H9 (cell line): ENCODE measurements around the gene MAP3K8. TPM values are rescaled to one million over a fixed set of nuclear protein-coding genes. Genes with fewer than 3 reads are reported as not detected.

ENCODE experiments used
- DNase-seq: peaks from one replicate; pipeline ENCODE4 v3.0.0-alpha.2; 2017
- H2AFZ ChIP-seq: one replicate; pipeline ENCODE4 v1.6.1; 2013; ENCODE audit warnings: mild to moderate bottlenecking, low read length, control low read depth, moderate library complexity
- H2AK5ac ChIP-seq: 2 replicates; pipeline ENCODE4 v1.6.1; 2013; ENCODE audit warnings: low read length, control low read depth, mixed read lengths; ENCODE audit not compliant: insufficient read length
- H2BK120ac ChIP-seq: one replicate; pipeline ENCODE4 v1.6.1; 2013; ENCODE audit warnings: low read depth, mild to moderate bottlenecking, low read length, control low read depth, inconsistent platforms; ENCODE audit not compliant: poor library complexity, severe bottlenecking
- H2BK12ac ChIP-seq: 2 replicates; pipeline ENCODE4 v1.6.1; 2013; ENCODE audit warnings: low read length, control low read depth, mixed read lengths, low read depth; ENCODE audit not compliant: insufficient read length
- H2BK15ac ChIP-seq: 2 replicates; pipeline ENCODE4 v1.6.1; 2013; ENCODE audit warnings: low read depth, low read length, control low read depth
- H2BK20ac ChIP-seq: one replicate; pipeline ENCODE4 v1.6.1; 2013; ENCODE audit warnings: low read depth, mild to moderate bottlenecking, low read length, control low read depth, inconsistent platforms; ENCODE audit not compliant: poor library complexity, severe bottlenecking
- H2BK5ac ChIP-seq: 2 replicates; pipeline ENCODE4 v1.6.1; 2013; ENCODE audit warnings: low read length, control low read depth, mixed read lengths; ENCODE audit not compliant: insufficient read length
- H3K14ac ChIP-seq: 2 replicates; pipeline ENCODE4 v1.6.1; 2013; ENCODE audit warnings: low read length, control low read depth; ENCODE audit not compliant: insufficient read depth
- H3K18ac ChIP-seq: 2 replicates; pipeline ENCODE4 v1.6.1; 2013; ENCODE audit warnings: low read depth, mild to moderate bottlenecking, mixed read lengths, low read length, control low read depth; ENCODE audit not compliant: insufficient read length
- H3K23ac ChIP-seq: 2 replicates; pipeline ENCODE4 v1.6.1; 2013; ENCODE audit warnings: low read length, control low read depth, mixed read lengths, low read depth; ENCODE audit not compliant: insufficient read length
- H3K23me2 ChIP-seq: 2 replicates; pipeline ENCODE4 v1.6.1; 2013; ENCODE audit warnings: low read depth, mild to moderate bottlenecking, mixed read lengths, low read length, control low read depth; ENCODE audit not compliant: insufficient read length, poor library complexity, severe bottlenecking
- H3K27ac ChIP-seq: 2 replicates; pipeline ENCODE4 v1.5.1; 2013; ENCODE audit warnings: low read length, control low read depth, mixed read lengths, low read depth; ENCODE audit not compliant: insufficient read length
- H3K27me3 ChIP-seq: 2 replicates; pipeline ENCODE4 v1.6.1; 2013; ENCODE audit warnings: low read length, control low read depth, inconsistent platforms; ENCODE audit not compliant: insufficient read depth
- H3K4ac ChIP-seq: 2 replicates; pipeline ENCODE4 v1.6.1; 2013; ENCODE audit warnings: low read depth, mild to moderate bottlenecking, control low read depth, inconsistent platforms, low read length, moderate library complexity
- H3K4me1 ChIP-seq: 2 replicates; pipeline ENCODE4 v1.6.1; 2013; ENCODE audit warnings: low read length, control low read depth, inconsistent platforms; ENCODE audit not compliant: insufficient read depth
- H3K4me2 ChIP-seq: 2 replicates; pipeline ENCODE4 v1.6.1; 2013; ENCODE audit warnings: low read length, control low read depth, mixed read lengths; ENCODE audit not compliant: insufficient read length, insufficient read depth
- H3K56ac ChIP-seq: 2 replicates; pipeline ENCODE4 v1.6.1; 2013; ENCODE audit warnings: low read depth, mild to moderate bottlenecking, mixed read lengths, low read length, control low read depth; ENCODE audit not compliant: insufficient read length
- H3K79me1 ChIP-seq: 2 replicates; pipeline ENCODE4 v1.6.1; 2013; ENCODE audit warnings: low read depth, mild to moderate bottlenecking, moderate library complexity, low read length, control low read depth, inconsistent platforms; ENCODE audit not compliant: insufficient read depth, poor library complexity, severe bottlenecking
- H3K79me2 ChIP-seq: 2 replicates; pipeline ENCODE4 v1.6.1; 2013; ENCODE audit warnings: low read length, control low read depth, inconsistent platforms; ENCODE audit not compliant: insufficient read depth
- H3K9ac ChIP-seq: 2 replicates; pipeline ENCODE4 v1.6.1; 2013; ENCODE audit warnings: low read length, control low read depth, mixed read lengths; ENCODE audit not compliant: insufficient read length; ENCODE audit errors: extremely low read depth
- H3K9me3 ChIP-seq: one replicate; pipeline ENCODE4 v1.6.1; 2013; ENCODE audit warnings: low read depth, low read length, inconsistent platforms; ENCODE audit not compliant: control insufficient read depth
- H3T11ph ChIP-seq: one replicate; pipeline ENCODE4 v1.6.1; 2013; ENCODE audit warnings: mild to moderate bottlenecking, low read length, control low read depth, inconsistent platforms
- H4K20me1 ChIP-seq: one replicate; pipeline ENCODE4 v1.6.1; 2013; ENCODE audit not compliant: control insufficient read depth, insufficient read length, insufficient read depth
- H4K5ac ChIP-seq: 2 replicates; pipeline ENCODE4 v1.6.1; 2013; ENCODE audit warnings: low read depth, mild to moderate bottlenecking, mixed read lengths, low read length, control low read depth; ENCODE audit not compliant: insufficient read length
- H4K8ac ChIP-seq: replicated peaks from 2 replicates; pipeline ENCODE4 v1.6.1; 2013; ENCODE audit warnings: low read length, control low read depth, mixed read lengths, low read depth; ENCODE audit not compliant: insufficient read length
- H4K91ac ChIP-seq: 2 replicates; pipeline ENCODE4 v1.6.1; 2013; ENCODE audit warnings: low read depth, mild to moderate bottlenecking, moderate library complexity, mixed read lengths, low read length, control low read depth; ENCODE audit not compliant: insufficient read length
- H3K27ac Mint-ChIP-seq, 3 experiments: 2 replicates in 2 of 3; 3 replicates in 1 of 3; pipeline ENCODE4 v1.8.0; 2020 to 2021; ENCODE audit warnings: mixed read lengths in 3 of 3, mild to moderate bottlenecking in 1 of 3, moderate library complexity in 1 of 3
- H3K27me3 Mint-ChIP-seq: 2 replicates; pipeline ENCODE4 v1.8.0; 2021; ENCODE audit warnings: low read depth, mild to moderate bottlenecking, moderate library complexity, mixed read lengths
- H3K36me3 Mint-ChIP-seq, 3 experiments: 2 replicates in 2 of 3; 3 replicates in 1 of 3; pipeline ENCODE4 v1.8.0; 2020 to 2021; ENCODE audit warnings: low read depth in 3 of 3, mixed read lengths in 3 of 3; ENCODE audit not compliant: insufficient read depth in 1 of 3
- H3K4me1 Mint-ChIP-seq, 2 experiments: 2 replicates each; pipeline ENCODE4 v1.8.0; 2020; ENCODE audit warnings: mixed read lengths in 2 of 2
- H3K4me3 Mint-ChIP-seq, 2 experiments: 2 replicates in 1 of 2; 3 replicates in 1 of 2; pipeline ENCODE4 v1.8.0; 2020 to 2021; ENCODE audit warnings: mild to moderate bottlenecking in 2 of 2, mixed read lengths in 2 of 2, moderate library complexity in 1 of 2
- H3K9me3 Mint-ChIP-seq, 2 experiments: 2 replicates in 1 of 2; 3 replicates in 1 of 2; pipeline ENCODE4 v1.8.0; 2020; ENCODE audit warnings: mild to moderate bottlenecking in 2 of 2, mixed read lengths in 2 of 2, moderate library complexity in 1 of 2
- CTCF ChIP-seq: fragments of 200-600 bp; sonication (generic); conservative IDR thresholded peaks from 3 replicates; pipeline ENCODE4 v1.8.0; 2021; ENCODE audit warnings: antibody characterized with exemption, mild to moderate bottlenecking
- WGBS: extraction: QIAGEN DNeasy Blood & Tissue Kit; methylation state at CpG from one replicate; pipeline ENCODE4 v1.1.7; 2013; ENCODE audit warnings: missing lambda C conversion rate, low lambda C conversion rate, mixed read lengths; ENCODE audit not compliant: insufficient read length; ENCODE audit errors: extremely low coverage; 5-methylcytosine and 5-hydroxymethylcytosine counted together
- total RNA-seq: library from RNA; stranded (reverse); gene quantifications from 2 replicates; pipeline ENCODE4 v1.2.1, GENCODE V29; 2021

The MAP3K8 gene
- total RNA-seq, 1 experiment from 2014 or later, result 3.5 TPM

GRCh38 chr10:30433306-30433729, 666 bp upstream of the MAP3K8 start:
- peak overlapping the region; percentile 73 to 90 for H3K4me3 Mint-ChIP-seq
- Histone ChIP-seq H3K27me3 (peaks cover 9% of the 10 kb centered on the region; the same call in 1 of the 2 replicates), H3K4ac (no peak overlapping the region; the same call in 1 of the 2 replicates), H4K20me1 (no peaks in the 10 kb centered on the region), H3K18ac (peak overlapping the region; percentile 79), H3K27ac (no peak overlapping the region), H3K56ac (no peak overlapping the region), H2BK15ac (no peak overlapping the region), H2BK12ac (no peak overlapping the region), H3K79me2 (no peaks in the 10 kb centered on the region), H4K91ac (no peak overlapping the region), H4K8ac (no peak overlapping the region), H3K4me2 (peak overlapping the region; percentile 94), H3K9me3 (no peaks in the 10 kb centered on the region), H3K9ac (peak overlapping the region; percentile 37), H3T11ph (no peak overlapping the region), H2AFZ (no peak overlapping the region), H2BK5ac (no peak overlapping the region), H3K23me2 (peaks cover 17% of the 10 kb centered on the region), H3K79me1 (no peaks in the 10 kb centered on the region), H2BK120ac (no peak overlapping the region), H4K5ac (no peak overlapping the region), H3K4me1 (peaks cover 12% of the 10 kb centered on the region; the same call in 1 of the 2 replicates), H3K23ac (no peak overlapping the region), H3K14ac (peak overlapping the region; percentile 91), H2AK5ac (no peak overlapping the region), H2BK20ac (no peak overlapping the region)
- peaks cover 55% of the 10 kb centered on the region for H3K27me3 Mint-ChIP-seq
- no peak for TF ChIP-seq CTCF
- H3K9me3 Mint-ChIP-seq, result peaks cover 0 to 1% of the 10 kb centered on the region in 2 experiments; a peak in 1 of 5 replicates
- H3K27ac Mint-ChIP-seq, result peak overlapping the region; percentile 53 to 78 (median 73); a peak in 5 of 7 replicates
- no CpG with 5 or more reads among the region's 32 CpGs for WGBS
- H3K4me1 Mint-ChIP-seq, result peaks cover 40 to 47% of the 10 kb centered on the region in 2 experiments
- peak; percentile 74 for DNase-seq
- H3K36me3 Mint-ChIP-seq, result peaks cover 0 to 2% (median 2%) of the 10 kb centered on the region in 3 experiments; a peak in 2 of 7 replicates
